Measurements from ENCODE around the gene SLC39A8. TPM values are rescaled to one million over a fixed set of nuclear protein-coding genes. Genes with fewer than 3 reads are reported as not detected.

SLC39A8 gene
- total RNA-seq, 1 donor: 11.2 TPM

DNA sequence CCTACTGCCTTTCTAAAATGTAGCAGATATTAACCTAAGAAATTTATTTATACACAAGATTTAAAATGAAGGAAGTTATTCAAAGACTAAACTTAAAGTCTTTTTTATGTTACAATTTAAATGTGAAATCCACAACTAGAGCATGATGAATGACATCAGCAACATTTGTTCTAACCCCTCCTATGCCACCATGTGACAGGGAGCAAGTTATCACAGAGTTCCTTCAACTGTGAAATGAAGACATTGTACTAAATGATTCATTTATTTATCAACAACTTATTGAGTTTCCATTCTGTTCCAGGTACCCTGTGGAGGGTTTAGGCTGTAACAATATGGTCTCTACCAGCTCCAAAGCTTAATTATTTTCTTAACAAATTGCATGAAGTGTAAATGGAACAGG lies 76.9 kb downstream of the SLC39A8 start:
- DNase-seq (ENCODE audit: insufficient read length, low spot score, missing footprints): no peak
- no peaks in the 10 kb centered on the region for H3K4me1 ChIP-seq (ENCODE audit: insufficient read depth, low read length)
- no peak overlapping the region for H3K4me2 ChIP-seq (ENCODE audit: insufficient read depth, low read length)
- TF ChIP-seq, protein P1, sequence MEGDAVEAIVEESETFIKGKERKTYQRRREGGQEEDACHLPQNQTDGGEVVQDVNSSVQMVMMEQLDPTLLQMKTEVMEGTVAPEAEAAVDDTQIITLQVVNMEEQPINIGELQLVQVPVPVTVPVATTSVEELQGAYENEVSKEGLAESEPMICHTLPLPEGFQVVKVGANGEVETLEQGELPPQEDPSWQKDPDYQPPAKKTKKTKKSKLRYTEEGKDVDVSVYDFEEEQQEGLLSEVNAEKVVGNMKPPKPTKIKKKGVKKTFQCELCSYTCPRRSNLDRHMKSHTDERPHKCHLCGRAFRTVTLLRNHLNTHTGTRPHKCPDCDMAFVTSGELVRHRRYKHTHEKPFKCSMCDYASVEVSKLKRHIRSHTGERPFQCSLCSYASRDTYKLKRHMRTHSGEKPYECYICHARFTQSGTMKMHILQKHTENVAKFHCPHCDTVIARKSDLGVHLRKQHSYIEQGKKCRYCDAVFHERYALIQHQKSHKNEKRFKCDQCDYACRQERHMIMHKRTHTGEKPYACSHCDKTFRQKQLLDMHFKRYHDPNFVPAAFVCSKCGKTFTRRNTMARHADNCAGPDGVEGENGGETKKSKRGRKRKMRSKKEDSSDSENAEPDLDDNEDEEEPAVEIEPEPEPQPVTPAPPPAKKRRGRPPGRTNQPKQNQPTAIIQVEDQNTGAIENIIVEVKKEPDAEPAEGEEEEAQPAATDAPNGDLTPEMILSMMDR (IDR thresholded peaks at IDR 0.05; ENCODE audit: extremely low read depth, low read depth, low read length): no peak
- no peak overlapping the region for H3K27ac ChIP-seq (ENCODE audit: low read depth, low read length)
- no peaks in the 10 kb centered on the region for H3K36me3 ChIP-seq (ENCODE audit: insufficient read depth, low read length)
- H3K79me2 ChIP-seq (ENCODE audit: insufficient read depth, low read length): no peaks in the 10 kb centered on the region
- H3K27me3 ChIP-seq (ENCODE audit: insufficient read depth, low read length): no peaks in the 10 kb centered on the region
- H3K9me3 ChIP-seq (ENCODE audit: low read depth, low read length): no peaks in the 10 kb centered on the region
- no peak overlapping the region for H3K4me3 ChIP-seq (ENCODE audit: insufficient read depth, low read length)
- no peak overlapping the region for H2AFZ ChIP-seq (ENCODE audit: low read length)
- H4K20me1 ChIP-seq (ENCODE audit: insufficient read depth, low read length): no peaks in the 10 kb centered on the region

DNA sequence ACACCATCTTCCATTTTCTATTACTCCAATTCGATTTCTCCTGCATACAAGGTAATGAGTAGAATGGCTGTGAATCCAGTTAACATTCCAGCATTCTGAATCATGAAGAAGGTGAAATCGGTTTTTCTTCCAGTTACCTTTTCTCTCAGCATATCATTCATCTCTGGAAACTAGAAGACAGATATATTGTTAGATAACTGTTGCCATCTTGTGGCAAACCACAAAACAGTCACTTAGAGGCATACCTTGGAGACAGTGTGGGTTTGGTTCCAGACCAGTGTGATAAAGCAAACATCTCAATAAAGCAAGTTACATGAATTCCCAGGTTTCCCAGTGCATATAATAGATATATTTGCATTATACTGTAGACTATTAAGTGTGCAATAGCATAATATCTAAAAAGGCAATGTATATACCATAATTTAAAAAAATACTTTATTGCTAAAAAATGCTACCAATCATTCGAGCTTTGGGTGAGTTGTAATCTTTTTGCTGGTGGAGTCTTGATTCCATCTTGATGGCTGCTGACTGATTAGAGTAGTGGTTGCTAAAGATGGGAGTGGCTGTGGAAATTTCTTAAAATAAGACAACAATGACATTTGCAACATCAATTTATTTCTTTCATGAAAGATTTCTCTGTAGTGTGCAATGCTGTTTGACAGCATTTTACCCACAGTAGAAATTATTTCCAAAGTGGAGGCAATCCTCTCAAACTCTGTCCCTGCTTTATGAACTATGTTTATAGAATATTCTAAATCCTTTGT lies 82.1 kb downstream of the SLC39A8 start:
- TF ChIP-seq, protein P1 (IDR thresholded peaks at IDR 0.05; ENCODE audit: extremely low read depth, low read depth, low read length): peak; percentile 56
- Histone ChIP-seq H3K9me3 (ENCODE audit: low read depth, low read length) (no peaks in the 10 kb centered on the region), H3K4me1 (ENCODE audit: insufficient read depth, low read length) (no peaks in the 10 kb centered on the region), H3K79me2 (ENCODE audit: insufficient read depth, low read length) (no peaks in the 10 kb centered on the region), H3K27ac (ENCODE audit: low read depth, low read length) (no peak overlapping the region), H2AFZ (ENCODE audit: low read length) (no peak overlapping the region), H3K27me3 (ENCODE audit: insufficient read depth, low read length) (no peaks in the 10 kb centered on the region), H4K20me1 (ENCODE audit: insufficient read depth, low read length) (no peaks in the 10 kb centered on the region), H3K36me3 (ENCODE audit: insufficient read depth, low read length) (no peaks in the 10 kb centered on the region), H3K4me3 (ENCODE audit: insufficient read depth, low read length) (no peak overlapping the region), H3K4me2 (ENCODE audit: insufficient read depth, low read length) (no peak overlapping the region)
- no peak for DNase-seq (ENCODE audit: insufficient read length, low spot score, missing footprints)

DNA sequence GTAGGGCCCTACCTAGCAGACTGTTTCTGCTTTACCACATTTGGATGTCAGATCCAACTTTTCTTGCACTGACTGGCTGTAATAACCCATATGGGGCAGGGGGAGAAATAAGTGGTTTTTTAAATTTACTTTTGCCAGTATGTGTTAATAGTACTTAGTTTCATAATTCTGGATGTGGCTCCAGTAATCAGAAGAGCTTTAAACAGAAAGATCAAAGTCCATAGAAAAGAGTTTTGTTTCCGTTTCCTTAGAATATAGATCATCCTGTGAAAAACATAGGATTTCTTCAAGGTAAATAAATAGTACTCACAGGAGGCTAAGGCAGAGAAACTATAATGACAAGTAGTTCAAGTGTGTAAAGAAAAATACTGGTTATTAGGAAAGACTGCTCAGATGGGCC lies 85.6 kb downstream of the SLC39A8 start:
- Histone ChIP-seq H3K36me3 (ENCODE audit: insufficient read depth, low read length) (no peaks in the 10 kb centered on the region), H2AFZ (ENCODE audit: low read length) (no peak overlapping the region), H4K20me1 (ENCODE audit: insufficient read depth, low read length) (no peaks in the 10 kb centered on the region), H3K9me3 (ENCODE audit: low read depth, low read length) (no peaks in the 10 kb centered on the region), H3K4me2 (ENCODE audit: insufficient read depth, low read length) (no peak overlapping the region), H3K79me2 (ENCODE audit: insufficient read depth, low read length) (no peaks in the 10 kb centered on the region), H3K27ac (ENCODE audit: low read depth, low read length) (no peak overlapping the region), H3K4me1 (ENCODE audit: insufficient read depth, low read length) (no peaks in the 10 kb centered on the region), H3K4me3 (ENCODE audit: insufficient read depth, low read length) (no peak overlapping the region), H3K27me3 (ENCODE audit: insufficient read depth, low read length) (no peaks in the 10 kb centered on the region)
- TF ChIP-seq, protein P1 (IDR thresholded peaks at IDR 0.05; ENCODE audit: extremely low read depth, low read depth, low read length): no peak
- no peak for DNase-seq (ENCODE audit: insufficient read length, low spot score, missing footprints)

DNA sequence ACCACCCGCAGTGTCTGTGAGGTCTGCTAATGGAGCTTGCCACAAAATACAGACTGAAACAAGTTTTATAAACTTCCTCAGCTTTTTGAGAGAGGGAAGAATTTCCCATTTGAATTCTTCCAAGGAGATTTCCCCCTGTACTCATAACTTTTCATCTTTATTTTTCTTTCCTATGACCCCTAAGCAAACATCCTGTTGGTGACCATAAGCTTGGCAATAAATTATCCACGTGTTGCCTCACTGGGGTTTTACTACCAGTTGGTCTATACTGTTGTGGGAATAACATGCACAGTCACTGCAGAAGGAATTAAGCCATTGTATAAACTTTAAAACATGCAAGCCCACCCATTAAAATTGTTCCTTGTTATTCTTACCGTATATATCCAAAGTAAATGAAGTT lies 86.2 kb downstream of the SLC39A8 start:
- TF ChIP-seq, protein P1 (IDR thresholded peaks at IDR 0.05; ENCODE audit: extremely low read depth, low read depth, low read length): no peak
- H4K20me1 ChIP-seq (ENCODE audit: insufficient read depth, low read length): no peaks in the 10 kb centered on the region
- no peaks in the 10 kb centered on the region for H3K4me1 ChIP-seq (ENCODE audit: insufficient read depth, low read length)
- H3K9me3 ChIP-seq (ENCODE audit: low read depth, low read length): no peaks in the 10 kb centered on the region
- H3K36me3 ChIP-seq (ENCODE audit: insufficient read depth, low read length): no peaks in the 10 kb centered on the region
- no peak overlapping the region for H2AFZ ChIP-seq (ENCODE audit: low read length)
- H3K79me2 ChIP-seq (ENCODE audit: insufficient read depth, low read length): no peaks in the 10 kb centered on the region
- no peak for DNase-seq (ENCODE audit: insufficient read length, low spot score, missing footprints)
- no peaks in the 10 kb centered on the region for H3K27me3 ChIP-seq (ENCODE audit: insufficient read depth, low read length)
- no peak overlapping the region for H3K4me3 ChIP-seq (ENCODE audit: insufficient read depth, low read length)
- no peak overlapping the region for H3K4me2 ChIP-seq (ENCODE audit: insufficient read depth, low read length)
- H3K27ac ChIP-seq (ENCODE audit: low read depth, low read length): no peak overlapping the region
